ENCODE data around the gene EARS2.

The EARS2 gene

DNA sequence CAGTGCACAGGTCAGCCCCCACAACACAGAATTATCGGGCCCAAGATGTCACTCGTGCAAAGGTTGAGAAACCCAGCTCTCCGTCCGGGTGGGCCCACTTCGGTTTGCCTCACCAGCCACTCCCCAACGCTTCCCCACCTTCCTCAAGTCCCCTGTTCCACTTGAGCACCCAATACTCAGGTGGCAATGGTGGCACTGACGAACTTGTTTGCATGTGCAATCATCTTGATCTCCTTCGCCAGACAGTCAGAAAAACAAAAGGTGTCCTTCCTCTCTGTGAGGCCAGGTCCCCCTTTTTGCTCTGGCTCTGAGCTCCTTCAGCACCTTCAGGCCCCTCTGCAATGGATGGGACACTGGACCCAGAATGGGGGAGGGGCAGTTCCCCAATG lies 50.5 kb downstream of the EARS2 start:
- Mint-ChIP-seq H3K9me3 (no peaks in the 10 kb centered on the region), H3K4me3 (peak overlapping the region in 1 of 2 donors; percentile 31), H3K4me1 (peaks cover 82% of the 10 kb centered on the region), H3K27me3 (no peaks in the 10 kb centered on the region), H3K27ac (no peak overlapping the region)
- no peak for ATAC-seq
- DNase-seq, result no peak

DNA sequence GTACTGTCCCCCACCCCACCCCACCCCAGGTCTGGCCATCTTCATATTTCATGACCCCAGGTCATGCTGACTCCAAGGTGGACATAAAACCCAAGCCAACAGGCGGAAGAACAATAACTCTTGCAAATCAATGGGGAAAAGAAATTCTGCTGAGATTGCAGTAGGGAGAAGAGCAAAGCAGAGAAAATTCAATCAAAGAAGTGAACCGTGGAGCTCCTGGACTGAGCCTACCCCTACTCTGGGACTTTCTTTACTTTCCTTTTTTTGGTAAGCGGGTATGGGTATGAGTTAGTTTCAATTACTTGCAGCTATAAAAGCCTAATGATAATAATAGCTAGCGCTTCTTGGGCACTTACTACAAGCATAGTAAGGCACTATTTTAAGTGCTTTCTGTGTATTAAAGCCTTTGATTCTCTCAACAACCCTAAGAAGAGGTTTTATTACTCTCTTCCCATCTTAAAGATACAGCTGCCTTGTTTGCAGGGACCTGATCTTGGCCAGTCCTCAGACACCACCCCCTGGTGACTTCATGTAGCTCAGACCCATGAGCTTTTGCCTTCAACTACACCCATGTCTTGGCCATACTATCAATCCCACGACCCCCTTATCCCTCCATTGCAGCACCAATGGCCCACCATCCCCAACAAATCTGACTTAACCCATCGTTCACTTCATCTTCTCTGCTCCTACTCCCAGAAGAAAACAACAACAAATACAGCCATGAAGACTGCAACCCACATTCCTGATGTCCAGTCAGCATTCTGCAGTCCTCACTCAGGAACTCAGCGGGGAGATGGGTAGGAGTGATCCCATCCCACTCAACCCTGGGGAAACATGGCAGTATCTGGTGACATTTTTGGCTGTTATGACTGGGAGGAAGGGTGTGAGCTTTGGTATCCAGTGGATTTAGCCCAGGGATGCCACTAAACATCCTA lies 51.2 kb downstream of the EARS2 start:
- H3K4me3 Mint-ChIP-seq, result peak overlapping the region; percentile 2 to 10
- ATAC-seq (no peak), DNase-seq (no peak)
- peaks cover 75% of the 10 kb centered on the region for H3K4me1 Mint-ChIP-seq
- no peaks in the 10 kb centered on the region for H3K9me3 Mint-ChIP-seq
- no peaks in the 10 kb centered on the region for H3K27me3 Mint-ChIP-seq
- no peak overlapping the region for H3K27ac Mint-ChIP-seq

DNA sequence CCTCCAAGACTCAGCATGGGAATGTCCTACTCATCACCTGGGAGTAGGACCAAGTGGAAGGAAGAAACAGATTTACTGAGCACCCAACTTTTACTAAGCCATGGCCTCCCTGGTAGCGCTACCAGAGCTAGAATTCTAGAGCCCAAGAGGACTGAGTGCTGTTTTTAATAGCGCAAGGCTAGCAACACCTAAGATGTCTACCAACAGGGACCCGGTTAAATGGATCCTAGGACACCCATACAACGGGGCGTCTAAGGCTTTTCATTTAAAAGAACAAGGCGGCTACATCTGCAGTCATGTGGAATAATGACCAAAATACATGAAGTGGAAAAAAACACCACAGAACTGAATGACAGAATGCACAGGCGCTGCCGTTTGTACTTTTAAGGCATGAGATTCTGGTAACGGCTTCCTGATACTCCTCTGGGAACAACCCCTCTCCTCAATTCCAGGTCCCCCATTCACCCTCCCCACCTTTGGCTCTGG lies 51.9 kb downstream of the EARS2 start:
- ATAC-seq (no peak), DNase-seq (no peak)
- H3K4me3 Mint-ChIP-seq, result peak overlapping the region; percentile 72 to 80
- H3K4me1 Mint-ChIP-seq, result peaks cover 73% of the 10 kb centered on the region
- no peaks in the 10 kb centered on the region for H3K9me3 Mint-ChIP-seq
- H3K27ac Mint-ChIP-seq, result peak overlapping the region; percentile 23 to 89
- no peaks in the 10 kb centered on the region for H3K27me3 Mint-ChIP-seq

- Mint-ChIP-seq H3K4me3 (peak overlapping the region; percentile 72 to 80), H3K27me3 (no peaks in the 10 kb centered on the region), H3K27ac (peak overlapping the region; percentile 23 to 89), H3K4me1 (peaks cover 79% of the 10 kb centered on the region), H3K9me3 (no peaks in the 10 kb centered on the region)
- DNase-seq (peak; percentile 81 to 92), ATAC-seq (peak; percentile 96)
Observed at GRCh38 chr16:23504453-23505179, 52.5 kb downstream of the EARS2 start.

DNA sequence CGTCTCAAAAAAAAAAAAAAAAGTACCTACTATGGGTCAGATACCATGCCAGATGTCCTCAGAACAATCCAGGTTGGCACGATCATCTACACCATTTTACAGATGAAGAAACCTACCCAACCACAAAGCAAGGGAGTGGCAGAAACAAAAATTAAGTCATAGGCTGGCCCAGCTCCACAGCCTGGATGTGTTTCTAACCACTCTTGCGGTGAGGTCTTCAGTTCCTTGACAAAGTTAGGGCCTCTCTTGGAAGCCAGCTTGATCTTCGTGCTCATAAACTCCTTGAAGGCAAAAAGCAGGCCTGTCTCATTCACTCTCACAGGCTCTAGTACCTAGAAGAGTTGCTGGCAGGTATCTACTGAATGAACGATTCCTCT lies 53.1 kb downstream of the EARS2 start:
- peak overlapping the region; percentile 72 to 80 for H3K4me3 Mint-ChIP-seq
- peak; percentile 29 for ATAC-seq
- DNase-seq, result peak in 1 of 2 donors; percentile 24
- peak overlapping the region in 1 of 2 donors; percentile 45 for H3K27ac Mint-ChIP-seq
- H3K4me1 Mint-ChIP-seq, result peaks cover 75% of the 10 kb centered on the region
- no peaks in the 10 kb centered on the region for H3K27me3 Mint-ChIP-seq
- H3K9me3 Mint-ChIP-seq, result no peaks in the 10 kb centered on the region

GRCh38 chr16:23502466-23502865 lies 54.7 kb downstream of the EARS2 start:
- ATAC-seq, result no peak
- Mint-ChIP-seq H3K4me3 (no peak overlapping the region), H3K27me3 (no peaks in the 10 kb centered on the region), H3K4me1 (peaks cover 71% of the 10 kb centered on the region), H3K27ac (no peak overlapping the region), H3K9me3 (no peaks in the 10 kb centered on the region)
- no peak for DNase-seq

DNA sequence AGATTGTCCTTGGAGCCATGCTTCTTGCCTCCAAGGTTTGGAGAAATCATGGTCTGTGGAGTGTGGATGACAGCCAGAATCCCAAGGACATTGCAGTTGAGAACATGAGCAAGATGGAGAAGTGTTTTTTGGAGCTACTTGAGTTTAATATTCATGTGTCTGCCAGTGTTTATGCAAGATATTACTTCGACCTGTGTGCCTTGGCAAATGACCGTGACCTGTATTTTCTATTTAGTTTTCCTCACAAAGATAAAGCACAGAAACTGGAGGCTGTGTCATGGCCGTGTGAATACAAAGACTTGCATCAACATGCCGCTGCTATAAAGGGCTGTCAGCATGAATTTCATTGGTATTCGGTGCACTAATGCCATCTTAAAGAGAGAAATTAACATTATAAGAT lies 55.9 kb downstream of the EARS2 start:
- H3K4me1 Mint-ChIP-seq, result peaks cover 65% of the 10 kb centered on the region
- DNase-seq, result no peak
- no peaks in the 10 kb centered on the region for H3K9me3 Mint-ChIP-seq
- no peak overlapping the region for H3K27ac Mint-ChIP-seq
- ATAC-seq, result no peak
- no peak overlapping the region for H3K4me3 Mint-ChIP-seq
- no peaks in the 10 kb centered on the region for H3K27me3 Mint-ChIP-seq

GRCh38 chr16:23500862-23501225 lies 56.3 kb downstream of the EARS2 start:
- ATAC-seq (no peak), DNase-seq (no peak)
- Mint-ChIP-seq H3K4me3 (no peak overlapping the region), H3K27me3 (no peaks in the 10 kb centered on the region), H3K4me1 (peaks cover 61% of the 10 kb centered on the region), H3K27ac (no peak overlapping the region), H3K9me3 (no peaks in the 10 kb centered on the region)

- DNase-seq (no peak), ATAC-seq (no peak)
- Mint-ChIP-seq H3K4me1 (peaks cover 56% of the 10 kb centered on the region), H3K4me3 (no peak overlapping the region), H3K27me3 (no peaks in the 10 kb centered on the region), H3K9me3 (no peaks in the 10 kb centered on the region), H3K27ac (no peak overlapping the region)
Observed at GRCh38 chr16:23500212-23500861, 56.8 kb downstream of the EARS2 start.

DNA sequence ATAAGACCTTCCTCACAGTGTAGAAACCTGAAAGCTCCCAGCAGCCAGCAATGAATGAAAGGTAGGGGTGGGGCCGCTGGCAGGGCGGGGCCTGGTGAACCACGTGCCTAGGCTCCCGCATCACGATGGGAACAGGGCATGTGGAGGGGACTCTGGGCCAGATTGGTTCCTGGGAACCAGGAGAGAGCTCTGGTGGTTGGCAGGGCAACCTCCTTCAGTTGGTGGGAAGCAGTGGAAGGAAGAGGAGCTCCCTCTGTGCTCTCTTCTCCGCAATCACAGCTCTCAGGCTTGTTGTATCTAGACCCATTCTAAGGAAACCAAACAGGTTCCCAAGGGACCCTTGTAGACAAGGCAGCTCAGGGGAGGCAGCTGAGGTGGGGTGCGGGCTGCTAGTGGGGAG lies 57.3 kb downstream of the EARS2 start:
- Mint-ChIP-seq H3K27me3 (no peaks in the 10 kb centered on the region), H3K9me3 (no peaks in the 10 kb centered on the region), H3K4me1 (peaks cover 50% of the 10 kb centered on the region), H3K4me3 (no peak overlapping the region), H3K27ac (peak overlapping the region in 1 of 2 donors; percentile 19)
- DNase-seq, result no peak
- ATAC-seq, result no peak

DNA sequence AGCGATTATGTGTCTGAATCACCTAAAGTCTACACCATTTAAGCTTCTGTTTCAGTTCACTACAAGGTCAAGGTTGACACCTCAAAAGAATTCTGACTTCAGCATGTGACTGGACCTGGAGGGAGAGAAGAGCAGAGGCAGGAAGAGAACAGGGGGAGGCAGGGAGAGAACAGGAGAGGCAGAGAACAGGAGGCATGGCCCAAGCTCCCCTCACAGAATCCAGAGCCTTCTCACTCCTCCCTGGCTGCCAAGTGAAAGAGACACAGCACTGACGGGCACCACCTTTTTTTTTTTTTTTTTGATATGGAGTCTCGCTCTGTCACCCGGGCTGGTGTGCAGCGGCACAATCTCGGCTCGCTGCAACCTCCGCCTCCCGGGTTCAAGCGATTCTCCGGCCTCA lies 58.3 kb downstream of the EARS2 start:
- ATAC-seq (no peak), DNase-seq (no peak)
- H3K27ac Mint-ChIP-seq, result no peak overlapping the region
- no peaks in the 10 kb centered on the region for H3K9me3 Mint-ChIP-seq
- no peak overlapping the region for H3K4me3 Mint-ChIP-seq
- peaks cover 41% of the 10 kb centered on the region for H3K4me1 Mint-ChIP-seq
- no peaks in the 10 kb centered on the region for H3K27me3 Mint-ChIP-seq

- Mint-ChIP-seq H3K27ac (peak overlapping the region in 1 of 2 donors; percentile 12), H3K9me3 (no peaks in the 10 kb centered on the region), H3K27me3 (no peaks in the 10 kb centered on the region), H3K4me1 (peaks cover 33% of the 10 kb centered on the region), H3K4me3 (no peak overlapping the region)
- no peak for ATAC-seq
- DNase-seq, result no peak
Observed at GRCh38 chr16:23497543-23497868, 59.6 kb downstream of the EARS2 start.

GRCh38 chr16:23496821-23497542 lies 60.2 kb downstream of the EARS2 start:
- H3K27me3 Mint-ChIP-seq, result no peaks in the 10 kb centered on the region
- peaks cover 28% of the 10 kb centered on the region for H3K4me1 Mint-ChIP-seq
- no peaks in the 10 kb centered on the region for H3K9me3 Mint-ChIP-seq
- peak overlapping the region; percentile 12 to 54 for H3K27ac Mint-ChIP-seq
- no peak overlapping the region for H3K4me3 Mint-ChIP-seq
- DNase-seq (no peak), ATAC-seq (no peak)

DNA sequence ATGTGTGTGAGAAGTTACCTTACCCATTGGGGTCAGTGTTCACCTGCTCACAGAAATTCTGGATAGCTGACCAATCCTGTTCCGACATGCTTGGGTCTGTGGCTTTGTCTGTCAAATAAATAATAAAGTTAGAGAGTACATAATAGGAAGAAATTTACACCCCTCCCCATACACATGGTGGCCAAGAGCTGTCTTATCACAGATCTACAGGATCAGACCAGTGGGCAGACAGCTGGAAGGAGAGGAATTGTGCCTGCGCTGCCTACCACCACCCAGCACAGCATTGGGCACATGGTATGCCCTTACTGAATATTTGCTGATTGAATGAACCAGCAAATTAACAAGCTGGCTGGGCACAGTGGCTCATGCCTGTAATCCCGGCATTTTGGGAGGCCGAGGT lies 61.5 kb downstream of the EARS2 start:
- ATAC-seq, result no peak

DNA sequence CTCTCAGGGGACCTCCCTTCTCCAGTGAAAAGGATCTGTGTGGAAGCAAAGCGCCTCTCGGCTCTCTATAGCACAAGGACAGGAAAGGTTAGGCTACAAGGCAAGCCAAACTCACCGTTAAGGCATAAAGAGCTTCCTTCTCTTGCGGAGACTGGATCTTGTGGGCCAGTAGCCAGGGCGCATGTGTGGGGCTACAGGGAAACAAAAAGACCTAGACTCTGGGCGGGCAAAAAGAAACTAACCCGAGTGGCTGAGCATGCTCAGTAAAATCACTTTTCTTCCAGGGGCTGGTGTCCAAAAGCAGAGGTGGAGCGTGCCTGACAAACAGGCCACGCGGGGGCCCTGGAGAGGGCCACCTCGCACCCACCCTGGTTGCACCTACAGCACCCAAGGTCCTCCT lies 63.0 kb downstream of the EARS2 start:
- Mint-ChIP-seq H3K27ac (peak overlapping the region in 1 of 2 donors; percentile 54), H3K27me3 (no peaks in the 10 kb centered on the region), H3K4me3 (no peak overlapping the region), H3K4me1 (peaks cover 15% of the 10 kb centered on the region), H3K9me3 (no peaks in the 10 kb centered on the region)
- DNase-seq (no peak), ATAC-seq (no peak)

More for the DNA sequence above, 61.5 kb downstream of the EARS2 start:
- Mint-ChIP-seq H3K27me3 (no peaks in the 10 kb centered on the region), H3K27ac (peak overlapping the region; percentile 40 to 89), H3K4me3 (no peak overlapping the region), H3K9me3 (no peaks in the 10 kb centered on the region), H3K4me1 (peaks cover 25% of the 10 kb centered on the region)
- no peak for DNase-seq
